Activated CD8-positive, alpha-beta memory T cell treated with anti-CD3 and anti-CD28 coated beads, Interleukin-2, amount 50 U/mL, for 4 hours (primary cell): Measurements from ENCODE around the gene PCDHA5.

Source experiments
- DNase-seq: peaks from one replicate; pipeline ENCODE4 v3.0.0-alpha.2; 2020

The PCDHA5 gene

DNA sequence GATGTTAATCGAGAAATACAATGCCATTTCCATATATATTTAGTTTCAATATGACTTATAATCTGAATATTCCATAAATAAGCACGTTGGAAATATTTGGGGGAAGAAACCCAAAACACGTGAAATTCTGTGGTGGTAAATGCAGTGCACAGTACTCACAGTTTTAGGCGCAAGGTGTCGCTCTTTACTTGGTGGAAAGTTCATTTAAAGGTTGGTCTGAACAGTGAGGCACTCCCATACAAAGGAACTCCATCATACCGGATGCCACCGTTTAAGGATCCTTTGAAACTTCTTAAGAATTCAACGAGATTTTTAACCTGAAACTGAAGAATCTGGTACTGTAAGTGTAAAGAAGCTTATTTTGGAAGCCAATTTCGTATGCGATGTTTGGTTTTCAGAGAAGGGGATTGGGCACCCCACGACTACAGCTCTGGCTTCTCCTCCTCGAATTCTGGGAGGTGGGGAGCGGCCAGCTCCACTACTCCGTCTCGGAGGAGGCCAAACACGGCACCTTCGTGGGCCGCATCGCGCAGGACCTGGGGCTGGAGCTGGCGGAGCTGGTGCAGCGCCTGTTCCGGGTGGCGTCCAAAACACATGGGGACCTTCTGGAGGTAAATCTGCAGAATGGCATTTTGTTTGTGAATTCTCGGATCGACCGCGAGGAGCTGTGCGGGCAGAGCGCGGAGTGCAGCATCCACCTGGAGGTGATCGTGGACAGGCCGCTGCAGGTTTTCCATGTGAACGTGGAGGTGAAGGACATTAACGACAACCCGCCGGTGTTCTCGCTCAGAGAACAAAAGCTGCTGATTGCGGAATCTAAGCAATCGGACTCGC is 47.5 kb downstream of the PCDHA5 start, which contains the start of gene PCDHA11:
TSS of gene PCDHA11 (plus strand) at position 237 of the 834 bp plus-strand sequence. CDS start at position 384, 147 bp downstream.
- no peak for DNase-seq

DNA sequence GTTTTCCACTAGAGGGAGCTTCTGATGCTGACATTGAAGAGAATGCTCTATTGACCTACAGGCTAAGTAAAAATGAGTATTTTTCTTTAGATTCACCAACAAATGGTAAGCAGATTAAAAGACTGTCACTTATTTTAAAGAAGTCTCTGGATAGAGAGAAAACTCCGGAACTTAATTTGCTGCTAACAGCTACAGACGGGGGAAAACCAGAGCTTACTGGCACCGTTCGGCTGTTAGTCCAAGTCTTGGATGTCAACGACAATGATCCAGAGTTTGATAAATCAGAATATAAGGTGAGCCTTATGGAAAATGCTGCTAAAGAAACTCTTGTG is 48.1 kb downstream of the PCDHA5 start:
- no peak for DNase-seq

DNA sequence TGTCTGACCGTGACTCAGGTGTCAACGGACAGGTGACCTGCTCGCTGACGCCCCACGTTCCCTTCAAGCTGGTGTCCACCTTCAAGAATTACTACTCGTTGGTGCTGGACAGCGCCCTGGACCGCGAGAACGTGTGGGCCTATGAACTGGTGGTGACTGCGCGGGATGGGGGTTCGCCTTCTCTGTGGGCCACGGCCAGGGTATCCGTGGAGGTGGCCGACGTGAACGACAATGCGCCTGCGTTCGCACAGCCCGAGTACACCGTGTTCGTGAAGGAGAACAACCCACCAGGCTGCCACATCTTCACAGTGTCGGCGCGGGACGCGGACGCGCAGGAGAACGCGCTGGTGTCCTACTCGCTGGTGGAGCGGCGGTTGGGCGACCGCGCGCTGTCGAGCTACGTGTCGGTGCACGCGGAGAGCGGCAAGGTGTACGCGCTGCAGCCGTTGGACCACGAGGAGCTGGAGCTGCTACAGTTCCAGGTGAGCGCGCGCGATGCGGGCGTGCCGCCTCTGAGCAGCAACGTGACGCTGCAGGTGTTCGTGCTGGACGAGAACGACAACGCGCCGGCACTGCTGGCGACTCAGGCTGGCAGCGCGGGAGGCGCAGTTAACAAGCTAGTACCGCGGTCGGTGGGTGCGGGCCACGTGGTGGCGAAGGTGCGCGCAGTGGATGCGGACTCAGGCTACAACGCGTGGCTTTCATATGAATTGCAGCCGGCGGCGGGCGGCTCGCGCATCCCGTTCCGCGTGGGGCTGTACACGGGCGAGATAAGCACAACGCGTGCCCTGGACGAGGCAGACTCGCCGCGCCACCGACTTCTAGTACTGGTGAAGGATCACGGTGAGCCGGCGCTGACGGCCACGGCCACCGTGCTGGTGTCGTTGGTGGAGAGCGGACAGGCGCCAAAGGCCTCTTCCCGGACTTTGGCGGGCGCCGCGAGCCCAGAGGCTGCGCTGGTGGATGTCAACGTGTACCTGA is 49.1 kb downstream of the PCDHA5 start:
- no peak for DNase-seq
